ENCODE results near the gene ARMC8. TPM values are rescaled to one million over a fixed set of nuclear protein-coding genes. Genes with fewer than 3 reads are reported as not detected.

The ARMC8 gene
- total RNA-seq, 2 donors from 2014 or later, result 82.7 to 189 TPM

- ATAC-seq (ENCODE audit: insufficient number of reproducible peaks, low FRiP score, low read depth) (no peak), DNase-seq (ENCODE audit: low spot score) (no peak)
- Histone ChIP-seq H3K4me1 (ENCODE audit: control insufficient read depth in 1 of 2, low read depth in 2 of 2) (no peaks in the 10 kb centered on the region), H3K36me3 (peaks cover 19% of the 10 kb centered on the region), H3K27me3 (replicated peaks; ENCODE audit: insufficient read depth) (no peaks in the 10 kb centered on the region), H3K27ac (no peak overlapping the region), H3K9me3 (no peaks in the 10 kb centered on the region), H3K4me3 (no peak overlapping the region)
- TF ChIP-seq CTCF (IDR thresholded peaks at IDR 0.05), result no peak
These were observed 54.6 kb downstream of the ARMC8 start for GRCh38 chr3:138241676-138242075.

- Histone ChIP-seq H3K4me3 (no peak overlapping the region), H3K27me3 (replicated peaks; ENCODE audit: insufficient read depth) (no peaks in the 10 kb centered on the region), H3K4me1 (ENCODE audit: control insufficient read depth in 1 of 2, low read depth in 2 of 2) (no peaks in the 10 kb centered on the region), H3K36me3 (peaks cover 19% of the 10 kb centered on the region), H3K27ac (no peak overlapping the region), H3K9me3 (no peaks in the 10 kb centered on the region)
- no peak for ATAC-seq (ENCODE audit: insufficient number of reproducible peaks, low FRiP score, low read depth)
- DNase-seq (ENCODE audit: low spot score), result no peak
- TF ChIP-seq CTCF (IDR thresholded peaks at IDR 0.05), result no peak
These were observed 55.4 kb downstream of the ARMC8 start for GRCh38 chr3:138242466-138242865.

GRCh38 chr3:138245026-138245425 lies 57.9 kb downstream of the ARMC8 start:
- no peak for ATAC-seq (ENCODE audit: insufficient number of reproducible peaks, low FRiP score, low read depth)
- Histone ChIP-seq H3K9me3 (no peaks in the 10 kb centered on the region), H3K36me3 (peaks cover 17% of the 10 kb centered on the region), H3K4me3 (no peak overlapping the region), H3K27ac (no peak overlapping the region), H3K4me1 (ENCODE audit: control insufficient read depth in 1 of 2, low read depth in 2 of 2) (no peaks in the 10 kb centered on the region), H3K27me3 (replicated peaks; ENCODE audit: insufficient read depth) (no peaks in the 10 kb centered on the region)
- no peak for TF ChIP-seq CTCF (IDR thresholded peaks at IDR 0.05)
- no peak for DNase-seq (ENCODE audit: low spot score)

- TF ChIP-seq CTCF (IDR thresholded peaks at IDR 0.05), result no peak
- Histone ChIP-seq H3K36me3 (peaks cover 18% of the 10 kb centered on the region), H3K4me1 (ENCODE audit: control insufficient read depth in 1 of 2, low read depth in 2 of 2) (no peaks in the 10 kb centered on the region), H3K4me3 (no peak overlapping the region), H3K27ac (no peak overlapping the region), H3K27me3 (replicated peaks; ENCODE audit: insufficient read depth) (no peaks in the 10 kb centered on the region), H3K9me3 (no peaks in the 10 kb centered on the region)
- DNase-seq (ENCODE audit: low spot score), result no peak
- ATAC-seq (ENCODE audit: insufficient number of reproducible peaks, low FRiP score, low read depth), result no peak
These were observed 62.5 kb downstream of the ARMC8 start for GRCh38 chr3:138249636-138250035.

GRCh38 chr3:138253609-138254008 lies 66.5 kb downstream of the ARMC8 start:
- no peak for TF ChIP-seq CTCF (IDR thresholded peaks at IDR 0.05)
- peaks cover 2% of the 10 kb centered on the region for H3K36me3 ChIP-seq
- H3K4me3 ChIP-seq, result no peak overlapping the region
- DNase-seq (ENCODE audit: low spot score) (no peak), ATAC-seq (ENCODE audit: insufficient number of reproducible peaks, low FRiP score, low read depth) (no peak)
- H3K27me3 ChIP-seq (replicated peaks; ENCODE audit: insufficient read depth), result no peaks in the 10 kb centered on the region
- no peaks in the 10 kb centered on the region for H3K4me1 ChIP-seq (ENCODE audit: control insufficient read depth in 1 of 2, low read depth in 2 of 2)
- H3K9me3 ChIP-seq, result no peaks in the 10 kb centered on the region
- no peak overlapping the region for H3K27ac ChIP-seq

Measured in thoracic aorta (tissue), 2 donors.